Liver (tissue), 3 donors: ENCODE results near the gene IKZF4.

Experiments used
- FOXA1 ChIP-seq: IDR thresholded peaks from 2 replicates; pipeline ENCODE4 v1.6.1; 2016; ENCODE audit warnings: antibody characterized with exemption
- TF ChIP-seq, protein P1 (sequence below): fragments of 150-350 bp; IDR thresholded peaks from 2 replicates; pipeline ENCODE4 v1.5.1; 2017; ENCODE audit warnings: improper control_type of control experiment, low read depth, low read length; ENCODE audit not compliant: missing input control
- TF ChIP-seq, protein P2 (sequence below): IDR thresholded peaks from 2 replicates; pipeline ENCODE4 v1.6.1; 2016; ENCODE audit warnings: antibody characterized with exemption
- TF ChIP-seq, protein P3 (sequence below): IDR thresholded peaks from 2 replicates; pipeline ENCODE4 v1.6.1; 2016; ENCODE audit warnings: antibody characterized with exemption, mild to moderate bottlenecking
- donor health status: healthy.
- donor health status: healthy.

DNA sequence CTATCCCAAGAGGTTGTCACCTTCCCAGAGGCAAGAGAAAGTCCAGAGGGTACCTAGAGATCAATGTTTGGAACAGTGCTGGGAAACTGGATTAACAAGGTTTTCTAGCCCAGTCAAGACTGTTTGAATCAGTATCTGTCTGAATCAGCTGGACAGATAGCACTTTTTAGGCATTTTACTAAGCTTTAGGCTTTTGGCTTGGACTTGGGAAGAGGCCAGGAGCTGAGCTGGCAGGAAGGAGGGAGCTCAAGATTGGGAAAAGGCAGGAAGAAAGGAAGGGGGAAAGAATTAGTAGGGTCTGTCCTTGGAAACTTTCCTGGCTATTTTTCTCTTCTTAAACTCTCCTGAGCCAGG lies 8.3 kb downstream of the IKZF4 start:
- no peak for TF ChIP-seq FOXA1
- TF ChIP-seq, protein P1, sequence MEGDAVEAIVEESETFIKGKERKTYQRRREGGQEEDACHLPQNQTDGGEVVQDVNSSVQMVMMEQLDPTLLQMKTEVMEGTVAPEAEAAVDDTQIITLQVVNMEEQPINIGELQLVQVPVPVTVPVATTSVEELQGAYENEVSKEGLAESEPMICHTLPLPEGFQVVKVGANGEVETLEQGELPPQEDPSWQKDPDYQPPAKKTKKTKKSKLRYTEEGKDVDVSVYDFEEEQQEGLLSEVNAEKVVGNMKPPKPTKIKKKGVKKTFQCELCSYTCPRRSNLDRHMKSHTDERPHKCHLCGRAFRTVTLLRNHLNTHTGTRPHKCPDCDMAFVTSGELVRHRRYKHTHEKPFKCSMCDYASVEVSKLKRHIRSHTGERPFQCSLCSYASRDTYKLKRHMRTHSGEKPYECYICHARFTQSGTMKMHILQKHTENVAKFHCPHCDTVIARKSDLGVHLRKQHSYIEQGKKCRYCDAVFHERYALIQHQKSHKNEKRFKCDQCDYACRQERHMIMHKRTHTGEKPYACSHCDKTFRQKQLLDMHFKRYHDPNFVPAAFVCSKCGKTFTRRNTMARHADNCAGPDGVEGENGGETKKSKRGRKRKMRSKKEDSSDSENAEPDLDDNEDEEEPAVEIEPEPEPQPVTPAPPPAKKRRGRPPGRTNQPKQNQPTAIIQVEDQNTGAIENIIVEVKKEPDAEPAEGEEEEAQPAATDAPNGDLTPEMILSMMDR, result no peak
- TF ChIP-seq, protein P2, sequence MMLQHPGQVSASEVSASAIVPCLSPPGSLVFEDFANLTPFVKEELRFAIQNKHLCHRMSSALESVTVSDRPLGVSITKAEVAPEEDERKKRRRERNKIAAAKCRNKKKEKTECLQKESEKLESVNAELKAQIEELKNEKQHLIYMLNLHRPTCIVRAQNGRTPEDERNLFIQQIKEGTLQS, result no peak
- TF ChIP-seq, protein P3, sequence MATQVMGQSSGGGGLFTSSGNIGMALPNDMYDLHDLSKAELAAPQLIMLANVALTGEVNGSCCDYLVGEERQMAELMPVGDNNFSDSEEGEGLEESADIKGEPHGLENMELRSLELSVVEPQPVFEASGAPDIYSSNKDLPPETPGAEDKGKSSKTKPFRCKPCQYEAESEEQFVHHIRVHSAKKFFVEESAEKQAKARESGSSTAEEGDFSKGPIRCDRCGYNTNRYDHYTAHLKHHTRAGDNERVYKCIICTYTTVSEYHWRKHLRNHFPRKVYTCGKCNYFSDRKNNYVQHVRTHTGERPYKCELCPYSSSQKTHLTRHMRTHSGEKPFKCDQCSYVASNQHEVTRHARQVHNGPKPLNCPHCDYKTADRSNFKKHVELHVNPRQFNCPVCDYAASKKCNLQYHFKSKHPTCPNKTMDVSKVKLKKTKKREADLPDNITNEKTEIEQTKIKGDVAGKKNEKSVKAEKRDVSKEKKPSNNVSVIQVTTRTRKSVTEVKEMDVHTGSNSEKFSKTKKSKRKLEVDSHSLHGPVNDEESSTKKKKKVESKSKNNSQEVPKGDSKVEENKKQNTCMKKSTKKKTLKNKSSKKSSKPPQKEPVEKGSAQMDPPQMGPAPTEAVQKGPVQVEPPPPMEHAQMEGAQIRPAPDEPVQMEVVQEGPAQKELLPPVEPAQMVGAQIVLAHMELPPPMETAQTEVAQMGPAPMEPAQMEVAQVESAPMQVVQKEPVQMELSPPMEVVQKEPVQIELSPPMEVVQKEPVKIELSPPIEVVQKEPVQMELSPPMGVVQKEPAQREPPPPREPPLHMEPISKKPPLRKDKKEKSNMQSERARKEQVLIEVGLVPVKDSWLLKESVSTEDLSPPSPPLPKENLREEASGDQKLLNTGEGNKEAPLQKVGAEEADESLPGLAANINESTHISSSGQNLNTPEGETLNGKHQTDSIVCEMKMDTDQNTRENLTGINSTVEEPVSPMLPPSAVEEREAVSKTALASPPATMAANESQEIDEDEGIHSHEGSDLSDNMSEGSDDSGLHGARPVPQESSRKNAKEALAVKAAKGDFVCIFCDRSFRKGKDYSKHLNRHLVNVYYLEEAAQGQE, result no peak
